GM12892 (cell line): ENCODE results near the gene SAMMSON.

Experiments used
- DNase-seq: peaks from one replicate; pipeline ENCODE4 v3.0.0; 2011; ENCODE audit not compliant: insufficient read length
- FAIRE-seq: peaks from 2 replicates; lab custom pipeline; 2011; peaks lifted over from hg19 to GRCh38; lab: Jason Lieb, UNC
- POLR2A ChIP-seq: IDR thresholded peaks from 2 replicates; pipeline ENCODE4 v1.6.1; 2011; ENCODE audit warnings: low read depth, low read length, control low read depth
- POLR2AphosphoS5 ChIP-seq: IDR thresholded peaks from 2 replicates; pipeline ENCODE4 v1.6.1; 2011; ENCODE audit warnings: low read depth, low read length, control low read depth
- TAF1 ChIP-seq: IDR thresholded peaks from 2 replicates; pipeline ENCODE4 v1.6.1; 2011; ENCODE audit warnings: low read depth, mild to moderate bottlenecking, control low read depth, low read length, borderline replicate concordance

SAMMSON gene

DNA sequence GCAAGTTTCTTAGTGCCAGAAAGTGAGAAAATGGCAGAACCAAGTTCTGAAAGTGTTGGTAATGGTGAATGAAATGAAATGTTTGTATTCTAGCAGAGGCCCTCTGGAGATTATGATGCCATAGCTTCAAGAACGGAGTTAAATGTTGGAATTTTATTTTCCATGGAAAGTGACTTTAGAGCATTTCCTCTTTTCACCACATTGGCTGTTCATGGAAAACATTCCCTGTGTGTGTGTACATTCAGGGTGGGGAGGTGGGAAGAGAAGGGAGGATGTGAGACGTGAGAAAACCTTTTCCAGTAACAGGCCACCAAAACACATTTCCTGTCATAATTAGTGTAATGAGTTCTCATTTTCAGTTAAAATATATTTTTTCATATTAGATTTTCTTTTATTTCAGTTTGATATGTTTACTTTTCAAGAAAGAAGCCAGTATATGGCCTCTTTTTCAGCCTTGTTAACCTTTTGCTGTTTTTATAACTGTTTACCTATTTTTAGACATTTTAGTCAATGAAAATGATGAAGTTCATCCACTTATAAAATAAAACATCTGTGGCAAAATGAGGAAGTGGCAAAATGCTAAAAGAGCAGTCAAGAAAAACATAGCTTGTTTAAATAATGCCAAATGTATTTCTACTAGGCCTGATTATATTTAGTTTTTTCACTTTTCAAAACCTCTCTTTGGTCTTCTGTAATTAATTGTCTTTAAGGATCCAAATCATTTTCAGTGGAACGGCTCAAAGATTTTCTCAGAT lies 21.6 kb downstream of the SAMMSON start:
- DNase-seq (no peak), FAIRE-seq (no peak)
- no peak for TF ChIP-seq TAF1
- no peak for TF ChIP-seq POLR2AphosphoS5
- no peak for TF ChIP-seq POLR2A

DNA sequence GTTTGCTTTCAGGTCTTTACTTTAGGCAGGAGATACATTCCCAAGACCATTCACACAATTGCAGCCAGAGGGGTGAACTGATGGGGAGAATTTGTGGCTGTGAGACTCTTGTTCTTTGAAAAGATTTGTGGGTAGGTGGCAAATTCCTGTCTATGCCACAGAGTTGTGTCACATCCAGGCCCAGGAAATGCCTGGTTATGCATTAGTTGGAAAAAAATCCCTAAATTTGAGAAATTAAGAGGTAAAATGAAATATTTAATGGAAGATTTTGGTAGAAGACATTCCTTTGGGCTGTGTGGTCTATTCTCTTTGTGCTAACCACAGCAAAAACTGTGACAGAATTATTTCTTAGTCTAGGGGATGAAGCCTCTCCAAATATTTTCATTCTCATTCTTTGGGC lies 28.8 kb downstream of the SAMMSON start:
- no peak for TF ChIP-seq TAF1
- TF ChIP-seq POLR2AphosphoS5: no peak
- no peak for TF ChIP-seq POLR2A
- DNase-seq (no peak), FAIRE-seq (no peak)

DNA sequence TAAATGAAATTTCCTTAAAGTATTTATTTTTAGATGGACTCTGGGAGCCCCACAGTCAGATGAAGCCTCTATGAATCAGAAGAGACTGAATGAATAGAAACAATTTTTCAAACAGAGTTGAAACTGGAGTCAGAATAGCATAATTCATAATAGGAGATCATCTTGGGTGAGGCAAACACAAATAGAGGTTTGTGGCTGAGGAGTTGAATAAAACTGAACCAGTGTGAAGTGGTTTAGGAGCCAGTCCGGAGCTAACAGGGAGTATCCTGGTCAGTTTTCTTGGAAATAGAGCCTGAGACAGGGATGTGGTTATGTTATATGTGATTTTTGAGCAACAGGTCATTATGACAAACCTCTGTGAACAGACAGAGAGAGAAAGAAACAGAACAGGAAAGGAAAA lies 39.2 kb downstream of the SAMMSON start:
- no peak for DNase-seq
- FAIRE-seq: no peak
- no peak for TF ChIP-seq TAF1
- no peak for TF ChIP-seq POLR2A
- no peak for TF ChIP-seq POLR2AphosphoS5

DNA sequence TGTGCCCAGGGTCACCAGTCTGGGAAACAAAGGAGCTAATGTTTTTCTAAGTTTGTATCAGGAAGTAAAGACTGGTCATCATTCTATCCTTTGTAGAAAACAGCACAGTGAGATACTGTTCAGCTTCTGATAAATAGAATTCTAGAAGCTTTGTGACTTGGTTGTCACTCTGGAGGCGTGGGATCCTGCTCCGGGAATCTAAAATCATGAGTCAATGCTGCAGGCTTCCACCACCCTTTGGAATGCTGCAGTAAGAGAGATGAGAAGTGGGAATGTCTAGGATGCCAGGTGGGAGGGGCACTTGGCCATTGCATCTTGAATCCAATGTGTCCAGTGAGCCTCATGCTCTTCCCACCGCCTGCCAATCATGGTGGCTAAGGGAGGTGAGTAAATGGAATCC lies 40.9 kb downstream of the SAMMSON start:
- no peak for FAIRE-seq
- no peak for TF ChIP-seq POLR2AphosphoS5
- no peak for TF ChIP-seq TAF1
- no peak for TF ChIP-seq POLR2A
- no peak for DNase-seq

DNA sequence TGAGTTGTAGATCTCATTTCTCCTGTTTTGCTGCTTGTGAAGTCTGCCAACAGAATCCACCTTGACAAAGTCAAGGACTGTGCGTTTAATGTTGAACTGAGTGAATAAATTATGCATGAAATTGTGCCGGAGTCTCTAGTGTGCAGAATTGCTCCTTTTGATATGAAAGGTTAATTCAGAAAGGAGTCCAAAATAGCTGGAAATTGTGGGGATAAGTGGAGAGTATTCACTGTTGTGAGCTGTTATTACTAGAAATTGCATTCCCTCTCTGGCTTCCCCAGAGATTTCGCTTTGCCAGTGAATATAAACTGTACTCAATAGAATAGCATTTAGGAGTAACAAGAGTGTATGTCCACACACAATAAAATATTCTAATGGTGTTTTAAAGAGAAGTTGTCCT lies 43.1 kb downstream of the SAMMSON start:
- FAIRE-seq (no peak), DNase-seq (no peak)
- no peak for TF ChIP-seq POLR2AphosphoS5

DNA sequence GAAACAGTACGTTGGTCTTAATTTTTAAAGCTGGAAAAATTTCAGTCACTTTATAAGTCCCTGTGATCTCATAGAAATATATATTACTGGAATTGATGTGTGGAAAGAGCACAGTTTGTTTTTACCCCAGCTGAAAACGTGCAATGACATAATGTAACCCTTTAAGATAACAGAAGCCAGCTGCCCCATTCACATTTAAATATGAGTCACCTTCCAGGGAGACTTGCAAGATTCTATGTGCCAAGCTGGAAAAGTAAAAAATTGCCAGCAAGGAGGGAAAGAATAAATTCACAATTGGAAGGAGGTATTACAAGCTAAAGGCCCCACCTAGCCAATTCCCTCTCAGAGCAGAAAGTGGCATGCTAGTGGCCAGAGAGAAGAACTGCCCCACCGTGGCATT lies 50.2 kb downstream of the SAMMSON start:
- FAIRE-seq (no peak), DNase-seq (no peak)
- no peak for TF ChIP-seq POLR2AphosphoS5
- TF ChIP-seq POLR2A: no peak
- TF ChIP-seq TAF1: no peak

DNA sequence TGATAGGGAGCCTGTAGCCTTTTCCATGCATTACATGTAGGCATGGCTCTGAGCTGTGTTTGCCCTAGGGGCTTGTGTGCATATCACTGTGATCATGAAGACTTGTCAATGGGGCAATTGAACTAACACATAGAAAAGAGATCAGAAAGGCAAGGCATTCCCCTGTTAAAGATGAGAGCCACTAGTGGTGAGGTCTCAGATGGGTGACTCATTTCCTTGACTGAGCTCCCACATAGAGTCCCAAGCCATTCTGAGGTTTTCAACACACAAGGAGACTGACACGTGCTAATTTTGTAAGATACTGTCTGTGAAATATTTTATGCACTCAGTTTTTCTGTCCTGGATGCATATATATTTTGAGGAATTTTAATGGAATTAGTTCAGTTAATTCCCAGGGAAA lies 53.8 kb downstream of the SAMMSON start:
- no peak for DNase-seq
- FAIRE-seq: no peak
- TF ChIP-seq POLR2AphosphoS5 (no peak), POLR2A (no peak), TAF1 (no peak)

DNA sequence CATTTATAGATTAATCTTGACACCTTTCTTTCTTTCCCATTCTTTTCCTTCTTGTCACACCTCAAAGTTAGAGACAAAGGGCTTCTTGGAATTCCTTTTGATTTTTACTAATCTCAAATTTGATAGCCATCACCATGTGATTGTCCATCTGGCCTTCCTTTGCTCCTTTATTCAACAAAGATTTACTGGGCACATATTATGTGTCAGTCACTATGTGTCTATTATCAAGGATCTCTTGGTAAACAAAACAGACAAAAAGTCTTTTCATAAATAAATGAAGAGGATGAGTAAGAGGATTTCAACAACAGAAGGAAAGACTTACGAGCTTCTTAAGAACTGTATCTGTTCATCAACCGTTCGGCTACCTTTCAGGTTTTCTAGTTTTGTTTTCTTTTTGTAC lies 56.5 kb downstream of the SAMMSON start:
- FAIRE-seq: no peak
- no peak for DNase-seq
- no peak for TF ChIP-seq POLR2AphosphoS5
- no peak for TF ChIP-seq TAF1
- no peak for TF ChIP-seq POLR2A

DNA sequence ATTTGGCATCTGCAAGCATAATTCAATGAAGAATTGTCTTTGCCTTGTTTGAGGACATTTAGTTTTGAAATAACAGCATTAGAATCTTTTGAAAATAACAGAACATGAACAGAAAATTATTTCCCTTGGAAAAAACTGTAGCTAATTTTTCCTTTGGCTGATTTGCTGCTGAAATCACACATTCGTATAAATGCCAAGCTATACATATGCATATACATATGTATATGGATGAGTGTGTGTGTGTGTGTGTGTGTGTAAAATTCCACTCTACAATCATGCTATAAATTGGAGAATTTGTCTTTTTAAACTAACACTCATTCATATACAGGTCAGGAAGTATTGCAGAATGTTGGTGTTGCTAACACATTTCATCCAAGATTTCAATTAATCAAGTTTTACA lies 57.9 kb downstream of the SAMMSON start:
- FAIRE-seq (no peak), DNase-seq (no peak)
- TF ChIP-seq TAF1: no peak
- no peak for TF ChIP-seq POLR2A
- no peak for TF ChIP-seq POLR2AphosphoS5

DNA sequence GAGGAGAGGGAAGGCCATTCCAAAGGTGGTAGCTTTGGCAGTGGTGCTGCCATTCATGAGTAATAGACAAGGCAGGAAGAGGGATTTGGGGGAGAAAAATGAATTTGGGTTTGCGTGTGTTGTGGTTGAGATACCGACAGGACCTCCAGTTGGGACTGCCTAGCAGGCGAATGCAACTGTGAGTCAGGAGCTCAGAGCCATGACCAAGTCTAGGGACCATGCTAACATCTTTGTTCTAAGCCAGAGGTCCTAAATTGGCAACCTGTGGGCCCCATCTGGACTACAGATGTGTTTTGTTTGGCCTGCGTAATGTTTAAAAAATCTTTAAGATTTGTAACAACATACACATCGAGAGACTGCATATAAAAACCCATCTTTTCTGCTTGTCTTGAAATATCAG lies 61.6 kb downstream of the SAMMSON start:
- TF ChIP-seq TAF1 (no peak), POLR2A (no peak), POLR2AphosphoS5 (no peak)
- no peak for FAIRE-seq
- DNase-seq: no peak

DNA sequence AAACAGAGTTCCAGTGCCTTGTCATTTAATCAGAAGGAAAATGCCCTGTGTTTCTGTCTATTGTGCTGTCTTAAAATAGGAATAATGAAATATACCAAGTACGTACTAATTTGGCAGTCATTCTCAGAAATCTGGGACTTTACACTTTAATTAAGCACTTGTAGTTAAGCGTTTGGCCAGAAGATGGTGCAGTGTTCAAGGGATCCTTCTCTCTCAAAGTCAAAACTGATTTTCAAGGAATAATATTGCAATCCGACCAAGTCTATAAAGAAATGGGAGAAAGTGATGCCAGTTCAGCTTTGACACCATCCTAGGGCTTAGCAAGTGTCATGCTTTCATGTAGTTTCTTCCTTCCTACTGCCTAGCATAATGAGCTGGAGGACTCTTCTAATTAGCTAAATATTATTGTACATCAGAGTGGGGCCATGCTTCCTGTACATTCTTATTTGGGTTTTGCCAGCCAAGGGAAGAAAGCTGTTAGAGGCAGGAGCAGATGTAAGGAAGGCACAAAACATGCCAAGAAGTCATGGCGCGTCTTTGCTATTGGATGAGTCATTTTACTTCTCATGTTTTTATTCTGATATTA lies 64.8 kb downstream of the SAMMSON start:
- TF ChIP-seq POLR2AphosphoS5: no peak
- TF ChIP-seq POLR2A: no peak
- TF ChIP-seq TAF1: no peak
- no peak for DNase-seq
- FAIRE-seq: peak; percentile 70

DNA sequence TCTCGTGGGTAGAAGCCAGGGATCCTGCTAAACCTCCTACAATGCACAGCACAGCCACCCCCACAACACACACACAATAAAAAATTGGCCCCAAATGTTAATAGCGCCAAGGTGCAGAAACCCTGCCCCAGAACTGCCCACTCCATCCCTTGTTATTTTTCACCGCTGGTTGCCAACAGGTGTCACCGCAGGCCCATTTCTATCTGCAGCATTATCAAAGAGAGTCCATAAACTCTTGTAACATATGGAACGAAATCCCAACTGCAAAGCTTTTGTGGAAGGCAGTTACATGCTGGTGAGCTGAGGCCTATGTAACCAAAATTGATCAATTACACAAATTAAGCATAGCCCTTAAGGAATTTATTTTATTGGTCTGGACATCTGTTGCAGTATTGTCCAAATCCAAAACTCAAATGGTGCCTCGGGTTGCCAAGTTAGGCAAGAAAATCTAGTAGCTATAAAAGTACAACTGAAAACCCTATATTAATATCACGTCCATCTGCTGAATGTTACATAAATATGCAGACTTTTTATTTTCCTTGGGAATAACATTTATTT lies 66.2 kb downstream of the SAMMSON start:
- TF ChIP-seq TAF1 (no peak), POLR2AphosphoS5 (no peak), POLR2A (no peak)
- no peak for DNase-seq
- no peak for FAIRE-seq
